Hematopoietic multipotent progenitor cell (in vitro differentiated cells): Measurements from ENCODE around the gene RAC2. TPM values are rescaled to one million over a fixed set of nuclear protein-coding genes. Genes with fewer than 3 reads are reported as not detected.
"Not testable (repeated sequence)": the region's sequence is repeated elsewhere in the genome, so short reads cannot be mapped to it uniquely, and the experiment has no call there.

ENCODE experiments used
- DNase-seq, 3 donors: peaks; one replicate each; pipeline ENCODE4 v3.0.0-alpha.2; 2011 to 2015; ENCODE audit warnings: low read depth in 2 of 3, low spot score in 2 of 3
- total RNA-seq: library from RNA; depleted of rRNA; stranded (reverse); fragments of >200 nt; gene quantifications from one replicate; pipeline ENCODE4 v1.2.3, GENCODE V29; 2012

The RAC2 gene
- total RNA-seq, 1 donor: 399 TPM

- DNase-seq: no peak
These were observed 35.5 kb downstream of the RAC2 start for GRCh38 chr22:37208401-37209139.

- no peak for DNase-seq
These were observed 36.1 kb downstream of the RAC2 start for GRCh38 chr22:37207981-37208380.

DNA sequence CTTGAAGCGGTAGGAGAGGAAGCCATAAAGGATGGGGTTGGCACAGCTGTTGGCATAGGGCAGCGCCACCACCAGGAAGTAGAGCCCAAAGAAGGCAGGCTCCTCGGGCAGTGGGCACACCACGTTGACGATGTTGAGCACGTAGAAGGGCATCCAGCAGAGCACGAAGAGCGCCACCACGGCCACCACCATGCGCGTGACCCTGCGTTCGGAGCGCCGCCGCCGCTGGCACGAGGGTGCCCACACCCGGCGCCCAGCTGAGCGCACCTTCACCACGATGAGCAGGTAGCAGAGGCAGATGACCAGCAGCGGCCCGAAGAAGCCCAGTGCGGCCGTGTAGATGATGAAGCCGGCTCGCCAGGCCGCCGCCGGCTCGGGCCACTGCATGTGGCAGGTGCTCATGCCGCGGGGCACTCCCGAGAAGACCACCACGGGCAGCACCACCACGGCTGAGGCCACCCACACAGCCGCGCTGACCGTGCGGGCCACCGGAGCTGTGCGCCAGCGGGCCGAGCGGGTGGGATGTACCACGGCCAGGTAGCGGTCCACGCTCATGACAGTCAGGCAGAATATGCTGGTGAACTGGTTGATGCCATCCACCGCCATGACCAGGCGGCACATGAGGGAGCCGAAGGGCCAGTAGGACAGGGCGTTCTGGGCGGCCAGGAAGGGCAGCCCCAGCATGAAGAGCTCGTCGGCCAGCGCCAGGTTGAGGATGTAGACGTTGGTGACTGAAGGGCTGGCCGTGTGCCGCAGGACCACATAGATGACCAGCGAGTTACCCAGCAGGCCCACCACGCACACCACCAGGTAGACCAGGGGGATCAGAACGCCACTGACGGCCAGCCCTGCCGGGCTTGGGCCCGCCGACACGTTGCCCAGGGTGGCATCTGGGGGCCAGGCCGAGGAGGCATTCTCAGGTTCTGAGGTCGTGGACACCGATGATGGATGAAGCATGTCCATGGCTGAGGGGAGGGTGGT is 36.9 kb downstream of the RAC2 start:
- DNase-seq: no peak

GRCh38 chr22:37206118-37206840 is 37.8 kb downstream of the RAC2 start:
- DNase-seq: no peak

DNA sequence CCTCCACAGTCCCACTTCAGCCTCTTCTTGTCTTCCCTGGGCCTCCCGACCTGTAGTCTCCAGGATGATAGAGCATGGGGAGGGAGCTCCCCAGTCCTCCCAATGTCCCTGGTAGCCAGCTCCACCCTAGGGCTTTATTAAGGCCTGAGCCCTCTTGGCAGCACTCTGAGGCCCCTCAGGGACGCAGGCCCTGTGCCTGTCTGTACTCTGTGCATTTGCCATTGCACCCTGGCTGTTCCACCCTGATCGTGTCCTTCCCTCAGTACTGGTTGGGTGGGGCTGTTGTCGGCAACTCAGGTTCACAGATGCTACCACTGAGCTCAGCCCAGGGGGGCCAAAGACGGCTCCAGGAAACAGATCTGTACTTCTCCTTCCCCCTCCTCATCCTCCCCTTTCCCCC is 39.0 kb downstream of the RAC2 start:
- no peak for DNase-seq

- DNase-seq: no peak
These were observed 39.9 kb downstream of the RAC2 start for GRCh38 chr22:37204045-37204655.

- DNase-seq: no peak
These were observed 40.6 kb downstream of the RAC2 start for GRCh38 chr22:37203354-37204044.

GRCh38 chr22:37202716-37203115 is 41.4 kb downstream of the RAC2 start:
- DNase-seq: no peak

DNA sequence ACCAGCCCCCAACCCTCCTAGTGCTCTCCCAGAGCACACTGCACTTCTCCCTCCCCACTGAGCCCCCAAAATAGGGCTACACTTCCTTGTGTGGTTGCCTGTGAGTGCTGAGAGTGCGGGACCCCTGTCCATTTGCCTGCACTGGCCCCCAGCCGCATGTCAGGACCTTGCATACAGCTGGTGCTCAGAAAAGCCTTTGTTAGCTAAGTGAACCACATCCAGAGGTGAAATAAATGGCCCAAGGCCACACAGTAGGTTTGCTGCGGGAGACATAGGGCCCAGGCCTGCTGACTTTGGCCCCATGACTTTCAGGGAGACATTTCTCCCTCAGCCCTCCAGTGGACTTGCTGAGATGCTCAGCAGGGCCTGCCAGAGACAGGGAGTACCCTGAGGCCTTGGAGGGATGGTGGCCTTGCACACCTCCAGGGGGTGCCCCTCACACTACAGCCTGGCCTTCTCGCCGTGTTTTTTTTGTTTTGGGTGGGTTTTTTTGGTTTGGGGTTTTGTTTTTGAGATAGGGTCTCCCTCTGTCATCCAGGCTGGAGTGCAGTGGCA is 42.0 kb downstream of the RAC2 start:
- no peak for DNase-seq

DNA sequence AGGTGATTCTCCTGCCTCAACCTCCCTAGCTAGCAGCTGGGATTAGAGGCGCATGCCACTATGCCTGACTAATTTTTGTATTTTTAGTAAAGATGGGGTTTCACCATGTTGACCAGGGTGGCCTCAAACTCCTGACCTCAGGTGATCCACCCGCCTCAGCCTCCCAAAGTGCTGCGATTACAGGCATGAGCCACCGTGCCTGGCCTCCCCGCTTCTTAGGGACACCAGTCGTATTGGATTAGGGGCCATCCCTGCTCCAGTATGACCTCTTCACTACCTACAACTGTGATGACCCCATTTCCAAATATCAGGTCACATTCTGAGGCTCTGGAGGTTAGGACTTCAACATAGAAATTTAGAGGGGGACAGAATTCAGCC is 42.6 kb downstream of the RAC2 start:
- DNase-seq: not testable (repeated sequence)

GRCh38 chr22:37199760-37200108 is 44.3 kb downstream of the RAC2 start:
- no peak for DNase-seq

- DNase-seq: peak; percentile 96 to 99 (median 98)
These were observed 44.8 kb downstream of the RAC2 start for GRCh38 chr22:37199103-37199759.

DNA sequence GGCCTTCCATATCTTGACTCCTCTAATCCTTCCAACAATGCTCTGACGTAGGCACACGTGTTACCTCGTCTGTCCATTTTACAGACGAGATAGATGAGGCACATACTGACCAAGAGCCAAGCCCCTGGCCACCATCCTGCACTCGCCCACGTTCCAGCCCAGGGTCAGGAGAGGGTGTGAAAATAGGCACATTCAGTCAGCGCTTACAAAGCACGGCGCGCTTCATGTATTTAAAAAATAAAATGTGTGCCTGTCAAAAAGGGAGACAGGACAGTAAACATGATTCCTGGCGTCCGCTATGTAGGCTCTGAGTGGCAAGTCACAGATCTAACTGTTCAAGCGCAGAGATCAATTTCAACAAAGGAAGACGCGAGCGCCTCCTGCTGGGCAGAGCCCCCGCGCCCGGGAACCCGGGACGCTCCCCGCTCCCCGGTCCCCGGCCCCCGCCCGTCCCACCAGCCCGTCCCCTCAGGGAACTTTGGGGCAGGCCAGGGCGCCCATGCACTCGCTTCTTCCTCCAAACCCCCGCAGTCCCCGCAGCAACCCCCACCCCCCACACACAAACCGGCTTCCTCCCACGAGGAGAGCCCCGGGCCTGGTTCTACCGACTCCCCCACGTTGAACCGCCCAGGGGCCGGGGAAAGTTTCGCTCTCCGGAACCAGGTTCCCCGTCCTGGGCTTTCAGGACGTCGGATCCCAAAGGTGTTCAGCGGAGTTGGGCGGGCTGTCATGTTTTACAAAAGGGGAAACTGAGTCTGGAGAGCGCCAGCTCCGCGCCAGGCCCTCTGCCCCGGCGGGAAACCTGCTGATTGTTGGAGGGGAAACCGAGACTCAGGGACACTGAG is 45.6 kb downstream of the RAC2 start:
- DNase-seq: peak; percentile 78 to 81 (median 79)

GRCh38 chr22:37197451-37198257 is 46.4 kb downstream of the RAC2 start:
- no peak for DNase-seq

DNA sequence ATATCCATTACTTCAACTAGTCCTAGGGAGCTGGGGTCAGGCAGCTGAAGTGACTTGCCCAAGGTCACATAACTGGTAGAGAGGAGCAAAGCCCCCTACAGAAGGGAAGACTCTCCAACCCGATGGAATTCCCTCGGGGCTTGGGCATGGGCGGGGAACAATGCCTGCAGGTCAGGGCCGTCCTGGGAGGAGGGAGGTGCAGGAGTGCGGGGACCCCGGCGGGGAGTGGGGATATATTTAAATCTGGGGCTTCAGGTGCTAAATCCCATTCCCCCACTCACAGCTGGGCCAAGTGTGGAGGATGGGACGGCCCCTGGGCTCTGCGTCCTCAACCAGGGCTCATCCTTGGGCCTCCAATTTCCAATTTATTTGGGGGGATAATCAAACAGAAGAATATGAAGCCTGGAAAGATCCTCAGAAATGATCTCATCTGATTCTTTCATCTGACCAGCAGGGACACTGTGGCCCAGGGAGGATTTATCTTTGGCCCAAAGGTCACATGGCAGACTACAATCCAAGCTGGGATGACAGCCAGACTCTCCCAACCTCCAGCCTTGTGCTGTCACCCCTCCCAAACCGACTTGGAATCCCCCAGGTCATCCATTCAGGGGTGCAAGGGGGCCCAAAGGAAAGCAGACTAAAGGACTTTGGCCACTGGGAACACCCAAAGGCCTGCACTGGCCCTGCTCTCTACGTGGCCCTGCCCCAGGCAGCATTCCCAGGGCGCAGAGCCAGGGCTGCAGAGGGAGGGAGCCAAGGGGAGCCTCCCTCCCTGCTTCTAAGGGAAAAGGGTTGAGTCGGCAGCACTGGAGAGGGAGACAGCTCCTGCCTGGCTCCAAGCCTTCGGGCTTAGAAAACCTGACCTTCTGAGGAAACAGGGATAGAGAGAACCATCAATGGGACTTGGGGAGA is 47.3 kb downstream of the RAC2 start:
- DNase-seq: no peak

- DNase-seq: no peak
These were observed 48.1 kb downstream of the RAC2 start for GRCh38 chr22:37195921-37196320.

GRCh38 chr22:37194750-37195149 is 49.3 kb downstream of the RAC2 start:
- DNase-seq: no peak
